Nephron progenitor cell (in vitro differentiated cells): ENCODE data around the gene PAX5.

Source experiments
- DNase-seq: peaks from one replicate; pipeline ENCODE4 v3.0.0; 2021
- H3K27ac Mint-ChIP-seq: 2 replicates; pipeline ENCODE4 v1.8.0; 2021; ENCODE audit warnings: mild to moderate bottlenecking, moderate library complexity, mixed read lengths
- H3K27me3 Mint-ChIP-seq: 2 replicates; pipeline ENCODE4 v1.8.0; 2021; ENCODE audit warnings: mild to moderate bottlenecking, low read depth, mixed read lengths; ENCODE audit not compliant: poor library complexity
- H3K36me3 Mint-ChIP-seq: 2 replicates; pipeline ENCODE4 v1.8.0; 2021; ENCODE audit warnings: low read depth, mixed read lengths
- H3K4me1 Mint-ChIP-seq: 2 replicates; pipeline ENCODE4 v1.8.0; 2021; ENCODE audit warnings: mixed read lengths
- H3K4me3 Mint-ChIP-seq: 2 replicates; pipeline ENCODE4 v1.8.0; 2021; ENCODE audit warnings: mild to moderate bottlenecking, moderate library complexity, mixed read lengths
- H3K9me3 Mint-ChIP-seq: 2 replicates; pipeline ENCODE4 v1.8.0; 2021; ENCODE audit warnings: mild to moderate bottlenecking, moderate library complexity, mixed read lengths
- TF ChIP-seq, protein P1 (sequence below): fragments of 200-600 bp; sonication (generic); IDR thresholded peaks from 2 replicates; pipeline ENCODE4 v1.5.0; 2021; ENCODE audit warnings: antibody characterized with exemption

PAX5 gene

DNA sequence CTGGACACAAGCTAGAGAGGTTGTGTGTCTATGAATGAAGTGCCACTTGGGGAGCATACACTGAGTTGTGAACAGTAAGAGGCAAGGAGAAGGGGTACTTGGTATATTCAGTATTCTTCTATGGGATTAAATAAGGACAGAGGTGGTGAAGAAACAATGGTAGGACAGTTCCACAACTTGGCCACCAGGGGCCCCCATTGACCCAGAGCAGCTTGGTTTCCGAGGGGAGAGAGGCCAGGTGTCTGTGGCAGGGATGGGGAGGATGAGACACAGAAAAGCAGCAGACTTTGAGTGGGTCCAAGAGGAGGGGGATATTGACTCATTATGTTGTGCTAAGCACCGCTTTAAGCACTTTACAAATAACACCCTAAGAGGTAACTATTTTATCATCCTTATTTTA is 240.8 kb downstream of the PAX5 start:
- peak; percentile 23 for DNase-seq
- Mint-ChIP-seq H3K4me1 (peaks cover 21% of the 10 kb centered on the region), H3K27ac (no peak overlapping the region), H3K9me3 (peaks cover 14% of the 10 kb centered on the region), H3K4me3 (no peak overlapping the region), H3K36me3 (no peaks in the 10 kb centered on the region), H3K27me3 (peaks cover 22% of the 10 kb centered on the region)
- TF ChIP-seq, protein P1, sequence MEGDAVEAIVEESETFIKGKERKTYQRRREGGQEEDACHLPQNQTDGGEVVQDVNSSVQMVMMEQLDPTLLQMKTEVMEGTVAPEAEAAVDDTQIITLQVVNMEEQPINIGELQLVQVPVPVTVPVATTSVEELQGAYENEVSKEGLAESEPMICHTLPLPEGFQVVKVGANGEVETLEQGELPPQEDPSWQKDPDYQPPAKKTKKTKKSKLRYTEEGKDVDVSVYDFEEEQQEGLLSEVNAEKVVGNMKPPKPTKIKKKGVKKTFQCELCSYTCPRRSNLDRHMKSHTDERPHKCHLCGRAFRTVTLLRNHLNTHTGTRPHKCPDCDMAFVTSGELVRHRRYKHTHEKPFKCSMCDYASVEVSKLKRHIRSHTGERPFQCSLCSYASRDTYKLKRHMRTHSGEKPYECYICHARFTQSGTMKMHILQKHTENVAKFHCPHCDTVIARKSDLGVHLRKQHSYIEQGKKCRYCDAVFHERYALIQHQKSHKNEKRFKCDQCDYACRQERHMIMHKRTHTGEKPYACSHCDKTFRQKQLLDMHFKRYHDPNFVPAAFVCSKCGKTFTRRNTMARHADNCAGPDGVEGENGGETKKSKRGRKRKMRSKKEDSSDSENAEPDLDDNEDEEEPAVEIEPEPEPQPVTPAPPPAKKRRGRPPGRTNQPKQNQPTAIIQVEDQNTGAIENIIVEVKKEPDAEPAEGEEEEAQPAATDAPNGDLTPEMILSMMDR: peak; percentile 44

DNA sequence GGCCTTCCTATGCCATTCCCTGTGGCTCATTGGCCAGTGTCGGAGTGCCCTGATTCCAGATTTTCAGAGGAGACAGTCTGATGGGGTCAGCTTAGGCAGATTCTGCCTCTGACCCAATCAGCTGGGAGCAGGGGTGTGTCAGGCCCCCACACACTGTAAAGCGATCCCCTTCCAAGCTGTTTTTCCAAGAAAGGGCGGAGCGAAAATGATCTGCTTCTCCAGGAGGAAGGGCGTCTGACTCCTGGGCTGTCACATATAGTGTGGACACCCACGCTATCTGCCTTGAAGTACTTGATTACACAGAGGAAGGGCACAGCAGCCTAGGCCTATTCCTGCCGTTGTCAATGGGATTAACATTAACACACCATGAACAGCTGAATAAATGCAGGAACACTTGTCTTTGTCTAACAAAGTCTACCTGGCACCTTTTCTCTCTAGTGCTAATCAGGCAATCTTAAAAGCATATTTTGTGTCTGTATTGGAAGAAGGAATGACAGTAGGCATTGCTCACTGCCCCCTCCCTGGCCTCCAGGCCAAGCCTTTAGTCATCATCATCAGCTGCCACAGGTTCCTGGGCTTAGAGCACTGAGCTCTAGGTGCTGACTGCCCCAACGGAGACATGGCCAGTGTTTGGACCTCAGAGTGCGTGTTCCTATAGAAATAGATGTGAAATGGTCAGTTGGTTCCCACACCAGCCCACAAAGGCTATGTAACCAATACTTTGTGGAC is 242.7 kb downstream of the PAX5 start:
- H3K27me3 Mint-ChIP-seq: peaks cover 30% of the 10 kb centered on the region
- TF ChIP-seq, protein P1: no peak
- no peaks in the 10 kb centered on the region for H3K36me3 Mint-ChIP-seq
- no peak overlapping the region for H3K4me3 Mint-ChIP-seq
- no peak overlapping the region for H3K27ac Mint-ChIP-seq
- no peak for DNase-seq
- peaks cover 14% of the 10 kb centered on the region for H3K9me3 Mint-ChIP-seq
- peaks cover 21% of the 10 kb centered on the region for H3K4me1 Mint-ChIP-seq

DNA sequence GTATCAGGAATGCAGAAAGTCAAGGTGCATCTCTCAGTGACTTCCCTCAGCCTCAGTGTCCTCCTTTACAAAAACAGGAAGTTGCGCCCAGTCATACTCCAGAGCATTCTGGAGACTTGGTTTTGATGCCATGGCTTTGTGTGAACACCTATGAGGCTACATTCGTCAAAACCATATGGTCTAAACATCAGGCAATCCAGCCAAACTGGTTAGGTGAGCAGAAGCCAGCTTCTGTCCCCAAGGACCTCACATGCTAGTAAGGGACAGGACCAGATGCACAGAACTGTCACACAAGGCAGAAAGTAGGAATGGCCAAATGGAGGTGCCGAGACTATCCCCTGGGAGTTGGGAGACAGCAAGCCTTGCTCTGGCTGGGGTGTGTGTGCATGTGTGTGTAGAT is 244.2 kb downstream of the PAX5 start:
- no peak overlapping the region for H3K4me3 Mint-ChIP-seq
- no peak for DNase-seq
- peaks cover 21% of the 10 kb centered on the region for H3K27me3 Mint-ChIP-seq
- no peak overlapping the region for H3K27ac Mint-ChIP-seq
- H3K4me1 Mint-ChIP-seq: peaks cover 21% of the 10 kb centered on the region
- H3K9me3 Mint-ChIP-seq: peaks cover 14% of the 10 kb centered on the region
- H3K36me3 Mint-ChIP-seq: no peaks in the 10 kb centered on the region
- TF ChIP-seq, protein P1: no peak

DNA sequence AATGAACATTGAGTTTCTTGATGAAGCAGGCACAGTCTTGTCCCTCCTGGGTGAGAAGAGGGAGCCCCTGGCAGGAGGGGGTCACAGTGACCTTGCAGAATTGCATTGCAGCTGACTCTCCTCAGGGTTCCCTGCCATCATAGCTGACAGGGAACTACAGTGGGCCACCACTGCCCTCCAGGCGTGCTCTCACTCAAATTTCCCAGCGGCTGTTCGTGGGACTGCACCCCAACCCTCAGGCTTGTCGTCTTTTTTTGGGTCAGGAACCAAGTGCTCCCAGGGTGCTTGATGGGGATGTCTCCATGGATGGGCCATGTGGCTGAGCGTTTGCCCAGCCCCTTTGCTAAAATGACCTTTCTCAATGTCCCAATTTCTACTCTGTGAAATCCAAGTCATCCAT is 245.5 kb downstream of the PAX5 start:
- peaks cover 21% of the 10 kb centered on the region for H3K4me1 Mint-ChIP-seq
- no peak overlapping the region for H3K4me3 Mint-ChIP-seq
- TF ChIP-seq, protein P1: peak; percentile 39
- no peak overlapping the region for H3K27ac Mint-ChIP-seq
- H3K27me3 Mint-ChIP-seq: peaks cover 32% of the 10 kb centered on the region
- H3K36me3 Mint-ChIP-seq: no peaks in the 10 kb centered on the region
- peak; percentile 44 for DNase-seq
- H3K9me3 Mint-ChIP-seq: peaks cover 10% of the 10 kb centered on the region

DNA sequence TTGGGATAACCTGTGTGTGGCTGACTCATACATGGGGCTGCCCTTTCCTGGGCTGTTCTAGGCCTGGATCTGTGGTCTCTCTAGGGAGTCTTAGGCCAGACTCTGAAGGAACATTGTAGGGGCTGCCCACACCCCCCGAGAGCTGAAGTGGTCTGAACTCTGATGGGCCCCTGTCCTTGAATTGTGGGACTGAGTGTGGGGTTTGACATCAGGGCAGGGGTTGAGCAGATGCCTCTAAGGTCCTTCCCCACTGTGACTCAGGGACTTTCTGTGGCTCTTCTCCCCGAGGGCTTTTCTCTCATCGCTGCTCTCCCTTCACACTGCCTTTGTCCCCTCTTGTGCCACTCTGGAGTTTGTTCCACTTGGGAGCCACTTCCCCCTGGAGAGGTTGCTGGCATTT is 246.4 kb downstream of the PAX5 start:
- peaks cover 21% of the 10 kb centered on the region for H3K4me1 Mint-ChIP-seq
- H3K27me3 Mint-ChIP-seq: peaks cover 32% of the 10 kb centered on the region
- H3K36me3 Mint-ChIP-seq: no peaks in the 10 kb centered on the region
- no peak for DNase-seq
- no peak overlapping the region for H3K27ac Mint-ChIP-seq
- TF ChIP-seq, protein P1: no peak
- H3K4me3 Mint-ChIP-seq: no peak overlapping the region
- peaks cover 4% of the 10 kb centered on the region for H3K9me3 Mint-ChIP-seq
